ENCODE data around the gene IMMP1L.

The IMMP1L gene

DNA sequence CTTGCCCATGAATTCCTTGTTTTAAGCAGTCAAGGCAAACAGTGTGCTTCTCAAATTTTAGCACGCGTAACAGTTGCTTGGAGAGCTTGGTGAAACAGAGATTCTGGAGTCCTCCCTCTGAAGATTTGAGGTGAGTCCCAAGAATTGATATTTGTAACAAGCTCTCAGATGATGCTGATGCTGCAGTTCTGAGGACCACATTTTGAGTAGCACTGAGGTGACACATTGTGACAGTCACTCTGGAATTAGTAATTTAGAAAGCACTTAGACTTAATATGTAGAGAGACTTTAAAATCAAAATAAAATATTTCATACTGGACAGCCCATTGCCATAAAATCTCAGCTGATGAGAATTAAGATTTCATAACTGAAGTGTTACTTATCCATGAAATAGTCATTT, 101.2 kb downstream of the IMMP1L start:
- Mint-ChIP-seq H3K9me3 (no peaks in the 10 kb centered on the region), H3K4me1 (ENCODE audit: low read depth) (no peaks in the 10 kb centered on the region), H3K27ac (no peak overlapping the region), H3K36me3 (ENCODE audit: low read depth) (no peaks in the 10 kb centered on the region), H3K4me3 (no peak overlapping the region), H3K27me3 (no peaks in the 10 kb centered on the region)
- intact Hi-C loops (cut with micrococcal nuclease) = no loop called here

GRCh38 chr11:31404614-31405013, 104.8 kb downstream of the IMMP1L start:
- intact Hi-C loops (cut with micrococcal nuclease) = no loop called here

DNA sequence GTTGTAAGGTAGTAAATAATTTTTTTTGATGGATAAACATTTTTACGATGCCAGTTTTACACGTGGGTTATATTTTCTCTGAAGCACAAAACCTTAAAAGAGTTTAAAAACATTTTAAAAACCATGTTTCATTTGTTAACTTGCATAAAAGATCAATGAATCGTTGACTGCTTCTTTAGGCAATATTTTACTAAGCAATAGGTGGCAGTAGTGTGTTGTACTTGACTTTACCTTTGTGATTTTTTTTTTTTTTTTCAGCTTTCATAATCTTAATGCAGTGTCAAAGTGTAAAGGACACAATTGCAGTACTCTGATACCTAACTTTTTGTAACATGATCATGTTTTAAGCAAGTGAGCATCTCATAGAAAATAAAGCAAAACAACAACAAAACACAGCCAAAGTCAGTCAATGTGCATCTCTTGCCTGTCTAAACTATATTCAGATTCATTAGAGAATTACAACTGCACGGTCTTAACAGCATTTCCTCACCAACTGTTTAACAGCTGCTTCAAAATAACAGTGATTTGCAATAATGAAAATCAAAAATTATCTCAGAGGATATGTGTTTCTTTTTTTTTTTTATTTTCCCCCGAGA, 112.1 kb downstream of the IMMP1L start:
- Mint-ChIP-seq H3K4me3 (no peak overlapping the region), H3K27ac (no peak overlapping the region)
- intact Hi-C loops (cut with micrococcal nuclease) = no loop called here

More at GRCh38 chr11:31404614-31405013, 104.8 kb downstream of the IMMP1L start:
- H3K27me3 Mint-ChIP-seq = no peaks in the 10 kb centered on the region
- H3K4me1 Mint-ChIP-seq (ENCODE audit: low read depth) = peaks cover 7% of the 10 kb centered on the region
- peaks cover 12% of the 10 kb centered on the region for H3K36me3 Mint-ChIP-seq (ENCODE audit: low read depth)
- H3K4me3 Mint-ChIP-seq = no peak overlapping the region
- no peaks in the 10 kb centered on the region for H3K9me3 Mint-ChIP-seq
- no peak overlapping the region for H3K27ac Mint-ChIP-seq

GRCh38 chr11:31387379-31387778, 122.0 kb downstream of the IMMP1L start:
- peaks cover 23% of the 10 kb centered on the region for H3K36me3 Mint-ChIP-seq (ENCODE audit: low read depth)
- H3K9me3 Mint-ChIP-seq = peaks cover 40% of the 10 kb centered on the region
- intact Hi-C loops (cut with micrococcal nuclease) = no loop called here
- no peak overlapping the region for H3K4me3 Mint-ChIP-seq
- H3K27me3 Mint-ChIP-seq = no peaks in the 10 kb centered on the region
- no peak overlapping the region for H3K27ac Mint-ChIP-seq
- H3K4me1 Mint-ChIP-seq (ENCODE audit: low read depth) = no peaks in the 10 kb centered on the region

More for the DNA sequence above, 112.1 kb downstream of the IMMP1L start:
- H3K27me3 Mint-ChIP-seq = no peaks in the 10 kb centered on the region
- no peaks in the 10 kb centered on the region for H3K9me3 Mint-ChIP-seq
- H3K36me3 Mint-ChIP-seq (ENCODE audit: low read depth) = peaks cover 13% of the 10 kb centered on the region
- peaks cover 7% of the 10 kb centered on the region for H3K4me1 Mint-ChIP-seq (ENCODE audit: low read depth)

GRCh38 chr11:31383116-31383515, 126.3 kb downstream of the IMMP1L start:
- no peak overlapping the region for H3K27ac Mint-ChIP-seq
- no peaks in the 10 kb centered on the region for H3K4me1 Mint-ChIP-seq (ENCODE audit: low read depth)

More at GRCh38 chr11:31383116-31383515, 126.3 kb downstream of the IMMP1L start:
- Mint-ChIP-seq H3K27me3 (no peaks in the 10 kb centered on the region), H3K36me3 (ENCODE audit: low read depth) (peaks cover 23% of the 10 kb centered on the region), H3K4me3 (no peak overlapping the region), H3K9me3 (peaks cover 18% of the 10 kb centered on the region)
- intact Hi-C loops (cut with micrococcal nuclease) = no loop called here
